Non-pigmented ciliary epithelial cell (primary cell): ENCODE results near the gene LRP2BP.
"Not testable (repeated sequence)": the region's sequence is repeated elsewhere in the genome, so short reads cannot be mapped to it uniquely, and the experiment has no call there.

Experiments used
- DNase-seq: peaks from one replicate; pipeline ENCODE4 v3.0.0-alpha.2; 2010; ENCODE audit warnings: low read depth

The LRP2BP gene

DNA sequence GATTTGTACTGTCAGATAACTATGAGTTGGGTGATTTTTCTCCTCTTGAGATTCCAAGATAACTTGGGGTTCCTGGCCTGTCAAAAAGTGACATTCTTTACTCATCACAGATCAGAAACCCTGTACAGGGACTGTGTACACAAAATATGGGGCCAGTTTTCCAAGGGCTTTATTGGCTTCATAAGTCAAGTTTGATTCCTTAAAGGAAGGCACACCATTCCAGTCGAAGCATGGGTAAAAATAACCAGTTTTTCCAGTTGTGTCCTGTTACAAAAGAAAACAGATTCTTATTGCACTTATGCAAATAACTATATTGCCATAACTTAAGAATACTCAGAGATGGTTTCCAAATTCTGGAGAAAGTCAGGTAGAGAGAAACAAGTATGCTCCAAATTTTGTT, 70.0 kb downstream of the LRP2BP start:
- DNase-seq, result not testable (repeated sequence)

DNA sequence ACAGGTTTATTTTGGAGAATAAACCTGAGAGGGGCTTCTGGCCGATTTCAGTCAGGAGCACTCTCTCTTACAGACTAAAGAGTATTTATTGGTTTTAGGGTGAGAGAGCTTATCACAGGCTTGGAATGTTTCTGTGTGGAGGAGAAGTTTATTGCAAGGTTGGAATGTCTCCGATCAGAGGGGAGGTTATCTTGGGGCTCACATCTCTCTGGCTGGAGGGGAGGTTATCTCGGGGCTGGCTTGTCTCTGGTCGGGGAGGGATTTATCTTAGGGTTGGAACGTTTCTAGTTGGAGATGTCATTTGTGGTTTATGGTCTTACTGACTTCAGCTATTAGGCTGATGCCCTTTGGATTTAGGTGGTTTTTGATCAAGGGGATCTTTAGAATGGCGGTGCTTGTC, 71.4 kb downstream of the LRP2BP start:
- not testable (repeated sequence) for DNase-seq

DNA sequence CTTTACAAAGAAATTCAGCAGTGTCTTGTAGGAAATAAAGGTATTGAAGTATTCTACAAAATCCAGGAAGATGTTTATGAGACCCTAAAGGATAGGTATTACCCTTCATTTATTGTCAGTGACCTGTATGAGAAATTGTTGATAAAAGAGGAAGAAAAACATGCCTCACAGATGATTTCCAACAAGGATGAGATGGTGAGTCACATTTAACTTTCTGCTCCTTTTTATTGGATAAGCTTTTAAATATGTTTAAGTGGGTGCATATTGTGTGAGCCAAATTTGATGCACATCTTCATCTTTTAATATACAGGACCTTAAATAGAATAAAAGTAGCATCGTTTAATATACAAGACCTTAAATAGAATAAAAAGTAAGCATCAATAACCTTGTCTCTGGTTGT, 72.1 kb downstream of the LRP2BP start:
- DNase-seq, result no peak

DNA sequence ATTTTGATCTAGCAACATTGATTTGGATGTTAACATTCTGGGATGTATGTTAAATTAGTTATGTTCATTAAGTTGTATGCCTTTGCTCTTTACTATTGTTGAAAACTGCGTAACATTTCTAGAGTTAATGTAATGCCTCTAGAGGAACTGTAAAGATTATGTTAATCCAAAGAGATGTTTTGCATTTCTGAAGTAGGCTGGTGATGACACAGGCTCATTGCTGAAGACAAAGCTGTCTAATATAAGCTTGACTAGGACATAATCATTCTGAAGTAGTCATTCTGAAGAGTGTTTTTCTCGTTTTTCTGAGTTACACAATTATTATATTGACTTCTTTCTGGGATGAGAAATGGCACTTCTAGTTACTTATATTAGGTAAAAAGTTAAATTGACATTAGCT, 72.9 kb downstream of the LRP2BP start:
- DNase-seq, result no peak

GRCh38 chr4:185318679-185319078, 77.0 kb downstream of the LRP2BP start:
- DNase-seq, result no peak

- DNase-seq, result no peak
These were observed 77.8 kb downstream of the LRP2BP start for GRCh38 chr4:185317880-185318279.

DNA sequence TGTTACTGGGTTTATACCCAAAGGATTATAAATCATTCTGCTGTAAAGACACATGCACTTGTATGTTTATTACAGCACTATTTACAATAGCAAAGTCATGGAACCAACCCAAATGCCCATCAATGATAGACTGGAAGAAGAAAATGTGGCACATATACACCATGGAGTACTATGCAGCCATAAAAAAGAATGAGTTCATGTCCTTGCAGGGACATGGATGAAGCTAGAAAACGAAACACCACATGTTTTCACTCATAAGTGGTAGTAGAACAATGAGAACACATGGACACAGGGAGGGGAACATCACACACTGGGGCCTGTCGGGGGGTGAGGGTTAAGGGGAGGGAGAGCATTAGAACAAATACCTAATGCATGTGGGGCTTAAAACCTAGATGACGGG, 78.3 kb downstream of the LRP2BP start:
- DNase-seq, result not testable (repeated sequence)
